Stimulated activated CD4-positive, alpha-beta T cell treated with anti-CD3 and anti-CD28 coated beads, Interleukin-15, amount 100 ng/mL, for 1 hour (primary cell): Measurements from ENCODE around the gene LRG1.
"Not testable (repeated sequence)": the region's sequence is repeated elsewhere in the genome, so short reads cannot be mapped to it uniquely, and the experiment has no call there.

Experiments used
- DNase-seq, 2 donors: peaks; one replicate each; pipeline ENCODE4 v3.0.0-alpha.2; 2020; ENCODE audit warnings: low read depth in 1 of 2, low spot score in 1 of 2

Gene LRG1

DNA sequence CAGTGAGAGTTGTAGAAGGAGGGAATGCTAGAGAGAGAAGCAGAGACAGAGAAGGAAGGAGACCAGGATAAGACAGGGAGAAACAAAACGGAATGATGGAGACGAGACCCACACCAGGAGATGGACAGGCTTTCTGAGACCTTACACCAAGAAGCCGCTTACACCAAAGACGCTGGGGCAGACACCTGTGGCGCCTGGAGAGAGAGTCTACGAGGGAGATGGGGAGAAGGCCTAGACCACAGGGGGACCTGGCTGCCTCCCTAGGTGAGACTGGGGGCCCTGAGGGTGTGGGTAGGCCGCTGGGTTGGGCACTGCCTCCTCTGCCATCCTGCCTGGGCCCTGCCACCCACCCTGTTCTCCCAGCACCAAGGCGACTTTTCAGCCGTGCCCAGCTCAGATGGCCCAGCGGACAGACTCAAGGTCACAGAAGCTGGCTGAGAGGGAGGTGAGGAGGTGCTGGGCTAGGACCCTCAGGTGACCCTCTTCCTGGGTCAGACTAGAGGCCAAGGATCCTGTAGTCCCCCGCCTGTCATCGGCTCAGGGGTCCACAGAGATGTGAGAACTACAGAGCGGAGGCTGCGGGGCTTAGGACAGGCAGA is 9.8 kb downstream of the LRG1 start:
- DNase-seq: no peak

DNA sequence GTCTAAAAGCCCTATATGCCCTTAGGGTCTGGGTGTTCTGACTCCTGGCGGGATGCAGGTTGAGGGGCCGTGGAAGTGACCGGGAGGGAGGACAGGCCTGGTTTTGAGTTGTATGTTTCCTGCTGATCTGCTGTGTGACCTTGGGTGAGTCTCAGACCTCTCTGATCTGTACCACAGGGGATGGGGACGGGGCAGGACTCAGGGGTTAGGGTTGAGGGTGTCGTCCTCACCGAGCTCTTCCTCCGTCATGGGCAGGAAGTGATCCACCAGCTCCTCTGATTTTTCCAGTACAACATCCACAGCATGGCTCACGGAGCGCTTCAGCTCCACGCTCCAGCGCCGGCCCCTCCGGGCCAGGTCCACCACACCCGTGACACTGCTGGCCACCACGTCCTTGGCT is 11.0 kb downstream of the LRG1 start:
- no peak for DNase-seq

DNA sequence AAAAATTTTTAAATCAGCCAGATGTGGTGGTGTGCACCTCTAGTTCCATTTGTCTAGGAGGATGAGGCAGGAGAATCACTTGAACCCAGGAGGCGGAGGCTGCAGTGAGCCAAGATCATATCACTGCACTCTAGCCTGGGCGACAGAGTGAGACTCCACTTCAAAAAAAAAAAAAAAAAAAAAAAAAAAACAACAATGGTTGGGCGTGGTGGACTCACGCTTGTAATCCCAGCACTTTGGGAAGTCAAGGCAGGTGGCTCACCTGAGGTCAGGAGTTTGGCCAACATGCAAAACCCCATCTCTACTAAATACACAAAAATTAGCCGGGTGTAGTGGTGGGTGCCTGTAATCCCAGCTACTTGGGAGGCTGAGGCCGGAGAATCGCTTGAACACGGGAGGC is 12.5 kb downstream of the LRG1 start:
- DNase-seq: not testable (repeated sequence)

DNA sequence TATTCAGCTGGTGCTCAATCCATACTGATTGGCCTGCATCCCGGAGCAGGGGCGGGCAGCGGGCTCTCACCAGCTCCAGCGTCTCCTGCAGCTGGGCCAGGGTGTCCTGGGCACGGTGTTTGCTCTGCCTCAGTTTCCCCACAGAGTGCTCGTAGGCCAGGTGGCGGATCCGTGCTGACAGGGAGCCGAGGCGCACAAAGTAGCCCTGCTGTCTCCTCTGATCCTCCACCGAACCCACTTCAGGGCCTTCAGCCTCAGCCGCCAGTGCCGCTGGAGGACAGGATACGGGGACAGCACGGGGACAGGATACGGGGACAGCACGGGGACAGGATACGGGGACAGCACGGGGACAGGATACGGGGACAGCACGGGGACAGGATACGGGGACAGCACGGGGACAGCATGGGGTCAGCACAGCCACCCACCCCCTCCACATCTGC is 14.3 kb downstream of the LRG1 start:
- DNase-seq: no peak

DNA sequence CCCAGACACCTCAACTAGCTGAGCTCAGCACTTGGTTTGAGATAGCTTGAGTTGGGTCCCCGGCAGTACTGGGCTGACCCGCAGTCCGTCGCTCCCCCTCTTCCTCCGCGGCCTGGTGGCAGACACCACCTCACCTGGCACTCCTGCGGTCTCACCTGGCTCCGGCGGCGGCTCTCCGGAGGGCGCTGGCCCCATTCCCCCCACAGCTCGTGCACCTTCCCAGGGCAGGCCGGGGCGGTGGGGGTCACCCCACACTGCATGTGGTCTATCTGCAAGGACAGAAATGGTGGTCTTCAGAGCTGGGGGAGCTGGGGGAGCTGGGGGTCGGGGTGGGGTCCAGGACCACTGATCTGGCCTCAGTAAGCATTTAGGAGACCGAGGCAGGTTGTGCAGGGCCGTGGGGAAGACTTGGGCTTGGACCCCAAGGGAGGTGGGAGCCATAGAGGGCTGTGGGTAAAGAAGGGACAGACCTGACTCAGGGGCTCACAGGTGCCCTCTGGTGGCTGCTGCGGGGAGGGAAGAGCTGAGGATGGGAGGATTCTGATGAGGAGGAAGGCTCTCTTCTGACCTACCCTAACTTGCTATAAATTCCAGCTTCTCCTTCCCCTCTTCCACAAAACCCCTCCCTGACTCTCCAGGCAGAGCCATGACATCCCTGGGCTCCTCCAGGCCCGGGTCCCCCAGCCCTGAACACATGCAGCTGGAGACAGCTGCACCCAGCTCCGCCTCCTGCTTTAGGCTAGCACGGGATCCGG is 14.9 kb downstream of the LRG1 start:
- peak; percentile 27 to 57 for DNase-seq

DNA sequence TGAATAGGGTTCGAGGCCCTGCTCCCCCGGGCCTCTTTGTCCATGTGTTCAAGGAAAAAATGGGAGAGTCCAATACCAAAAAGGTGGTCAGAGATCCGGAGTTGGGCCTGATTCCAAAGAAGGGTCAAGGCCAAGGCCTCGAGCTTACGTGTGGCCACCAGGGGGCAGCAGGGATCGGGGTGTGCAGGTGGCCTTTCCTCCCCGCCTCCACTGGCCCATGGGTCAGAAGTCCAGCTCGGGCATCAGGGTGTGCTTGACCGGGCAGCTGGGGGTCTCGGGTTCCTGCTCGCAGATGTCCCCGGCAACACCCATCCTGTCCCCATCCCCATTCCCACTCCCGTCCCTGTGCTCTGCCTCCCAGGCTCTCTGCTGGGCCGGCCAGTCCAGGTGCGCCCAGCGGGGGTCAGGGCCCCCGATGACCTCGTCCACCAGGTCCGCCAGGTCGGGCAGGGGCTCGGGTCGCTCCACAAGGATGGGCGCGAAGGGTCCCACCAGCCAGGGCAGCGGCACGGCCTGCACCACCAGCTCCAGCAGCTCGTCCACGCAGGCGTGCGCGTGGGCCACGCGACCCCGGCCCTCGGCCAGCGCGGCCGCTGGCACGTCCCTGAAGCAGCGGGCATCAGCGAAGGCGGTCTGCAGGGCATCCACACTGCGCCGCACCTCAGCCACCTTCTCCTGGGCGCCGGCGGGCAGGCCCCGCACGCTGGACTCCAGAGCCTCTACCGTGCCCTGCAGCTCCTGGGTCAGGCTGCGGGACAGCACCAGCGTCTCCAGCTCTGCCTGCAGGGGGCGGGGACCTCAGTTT is 16.3 kb downstream of the LRG1 start:
- DNase-seq: peak in 1 of 2 donors; percentile 9

DNA sequence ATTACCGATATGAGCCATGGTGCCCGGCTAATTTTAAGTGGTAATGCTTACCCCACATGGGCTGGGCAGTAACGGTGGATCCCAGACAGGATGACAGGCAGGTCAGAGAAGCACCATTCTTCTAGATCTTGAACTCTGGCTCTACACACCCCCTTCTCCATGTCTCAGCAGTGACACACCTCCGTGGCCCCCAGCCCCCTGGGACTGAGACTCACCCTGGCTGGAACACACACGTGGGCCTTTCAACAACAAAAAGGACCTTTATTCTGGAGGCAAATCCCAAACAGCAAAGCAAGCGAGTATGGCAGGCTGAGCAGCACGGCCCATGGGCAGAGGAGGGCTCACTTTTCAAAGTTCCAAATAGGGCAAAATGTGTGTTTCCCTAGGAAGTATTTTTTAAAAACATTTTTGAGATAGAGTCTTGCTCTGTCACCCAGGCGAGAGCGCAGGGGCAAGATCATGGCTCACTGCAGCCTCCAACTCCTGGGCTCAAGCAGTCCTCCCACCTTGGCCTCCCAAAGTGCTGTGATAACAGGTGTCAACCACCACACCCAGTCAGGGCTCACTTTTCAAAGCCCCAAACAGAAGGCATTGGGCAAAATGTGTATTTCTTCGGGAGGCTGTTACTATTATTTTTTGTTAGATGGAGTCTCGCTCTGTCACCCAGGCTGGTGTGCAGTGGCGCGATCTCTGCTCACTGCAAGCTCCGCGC is 17.4 kb downstream of the LRG1 start:
- no peak for DNase-seq

DNA sequence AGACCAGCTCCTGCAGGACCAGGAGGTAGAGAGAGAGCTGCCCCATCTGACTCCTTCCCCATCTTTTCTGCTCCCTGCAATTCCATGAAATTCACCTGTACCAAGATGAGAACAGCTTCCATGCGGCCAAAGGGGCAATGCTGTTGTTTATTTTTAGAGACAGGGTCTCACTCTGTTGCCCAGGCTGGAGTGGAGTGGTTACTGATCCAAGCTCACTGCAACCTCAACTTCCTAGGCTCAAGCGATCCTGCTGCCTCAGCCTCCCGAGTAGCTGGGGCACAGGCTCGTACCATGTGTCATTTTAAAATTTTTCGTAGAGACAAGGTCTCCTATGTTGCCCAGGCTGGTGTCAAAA is 18.0 kb downstream of the LRG1 start:
- no peak for DNase-seq

DNA sequence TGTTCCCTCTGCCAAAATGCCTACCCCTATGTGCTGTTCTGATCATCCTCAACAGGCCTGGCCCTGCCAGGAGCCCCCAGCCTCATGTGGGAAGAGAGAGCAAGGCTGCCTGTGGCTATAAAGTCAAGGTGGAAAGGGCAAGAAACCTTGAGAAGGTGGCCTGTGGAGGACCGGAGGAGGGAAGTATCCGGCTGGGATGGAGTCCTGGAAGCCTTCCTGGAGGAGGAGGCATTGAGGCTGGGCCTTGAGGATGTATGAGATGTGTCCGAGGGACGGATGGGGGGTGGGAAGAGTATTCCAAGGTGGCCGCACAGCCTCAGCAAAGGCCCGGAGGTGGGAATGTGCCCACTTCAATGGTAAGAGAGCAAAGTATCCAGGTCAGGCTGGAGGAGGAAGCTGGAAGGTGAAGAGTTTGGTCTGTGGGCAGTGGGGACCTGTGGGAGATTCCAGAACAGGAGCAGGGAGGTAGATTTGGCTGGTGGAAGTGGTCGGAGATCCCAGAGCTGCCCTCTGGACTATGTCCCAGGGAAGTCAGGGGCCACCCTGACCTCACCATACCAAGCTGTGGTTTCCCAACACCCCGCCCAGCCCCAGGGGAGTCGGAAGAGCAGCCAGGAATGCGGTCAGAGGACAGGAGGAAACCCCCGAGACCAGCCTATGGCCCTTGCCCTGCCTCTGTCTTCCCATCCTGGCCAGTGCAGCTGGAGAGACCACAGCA is 18.5 kb downstream of the LRG1 start:
- DNase-seq: no peak

DNA sequence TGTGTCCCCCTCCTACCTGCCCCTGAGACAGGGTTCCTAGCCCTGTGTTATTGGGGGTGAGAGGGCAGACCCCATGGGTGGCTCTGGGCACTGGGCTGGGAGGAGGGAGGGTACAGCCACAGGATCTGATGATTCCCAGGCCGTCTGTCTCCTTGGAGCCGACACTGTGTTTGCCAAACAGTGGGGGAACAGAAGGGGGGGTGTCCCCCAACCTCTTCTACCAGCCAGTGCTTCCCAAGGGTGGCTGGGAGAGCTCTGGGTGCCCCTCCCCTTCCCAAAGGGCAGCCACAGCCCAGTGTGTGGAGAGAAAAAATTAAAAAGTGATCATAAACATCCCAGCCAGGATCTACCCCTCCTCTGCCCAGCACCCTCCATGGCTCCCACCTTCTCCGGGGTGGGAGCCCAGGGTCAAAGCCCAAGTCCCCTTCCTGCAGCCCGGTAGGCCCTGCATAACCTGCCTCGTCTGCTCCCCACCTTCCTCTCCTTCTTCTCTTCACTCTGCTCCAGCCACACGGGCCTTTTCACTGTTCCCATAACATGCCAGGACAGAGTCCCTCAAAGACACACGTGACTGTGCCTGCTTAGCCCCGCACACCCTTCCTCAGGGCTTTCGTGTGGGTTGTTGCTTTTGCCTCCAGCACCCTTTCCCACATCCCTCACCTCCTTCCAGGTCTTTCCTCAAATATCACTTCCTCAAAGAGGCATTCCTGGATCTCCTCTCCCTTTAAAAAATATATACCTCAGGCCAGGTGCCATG is 20.1 kb downstream of the LRG1 start:
- no peak for DNase-seq

DNA sequence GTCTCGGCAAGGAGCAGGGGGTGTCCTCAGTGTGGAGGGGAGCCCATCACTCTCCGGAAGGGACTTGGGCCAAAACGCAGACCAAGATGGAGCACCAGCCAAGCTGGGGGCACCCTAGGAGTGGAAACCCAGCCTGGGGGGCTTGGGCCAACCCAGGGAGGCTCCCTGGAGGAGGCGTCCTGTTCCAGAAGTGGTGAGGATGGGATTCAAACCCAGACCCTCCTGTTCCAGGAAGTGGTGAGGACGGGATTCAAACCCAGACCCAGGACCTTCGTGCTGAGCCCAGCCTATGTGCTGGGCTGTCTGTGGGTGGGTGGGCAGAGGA is 20.7 kb downstream of the LRG1 start:
- DNase-seq: no peak

DNA sequence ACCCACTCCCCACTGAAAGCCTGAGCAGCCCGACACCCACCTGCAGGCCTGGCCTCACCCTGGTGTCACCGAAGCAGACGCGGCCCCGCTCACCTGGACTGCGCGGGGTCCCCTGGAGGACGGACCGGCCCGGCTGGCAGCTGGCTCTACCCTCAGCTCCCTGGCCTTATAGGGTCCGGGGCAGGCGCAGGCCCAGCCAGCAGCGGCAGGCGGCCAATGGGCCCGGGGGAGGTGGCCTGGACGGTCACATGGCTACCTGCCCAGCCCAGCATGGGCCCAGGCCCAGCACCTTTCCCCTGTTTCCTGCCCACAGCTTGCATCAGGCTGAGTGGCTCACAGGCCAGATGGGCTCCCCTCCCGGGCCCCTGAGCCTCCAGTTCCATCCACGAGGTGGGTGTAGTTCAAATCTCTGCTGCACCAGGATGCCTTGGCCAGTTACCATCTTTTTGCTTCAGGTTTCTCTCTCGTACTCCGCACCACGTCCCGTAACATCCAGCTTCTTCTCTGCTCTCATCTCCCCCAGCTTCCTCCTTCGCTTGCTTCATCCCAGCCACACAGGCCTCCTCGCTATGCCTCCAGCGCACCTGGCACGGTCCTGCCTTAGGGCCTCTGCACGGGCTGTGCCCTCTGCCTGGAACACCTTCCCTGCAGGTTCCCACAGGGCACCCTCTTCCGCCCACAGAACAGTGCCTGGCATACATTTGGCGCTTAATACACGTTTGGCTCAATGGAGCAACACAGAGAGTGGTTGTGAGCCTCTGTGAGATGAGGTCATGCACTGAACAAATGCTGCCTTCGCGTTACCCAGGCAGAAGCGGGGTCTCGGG is 21.3 kb downstream of the LRG1 start, which contains the start of gene PLIN4:
PLIN4 (minus strand) TSS at position 142 of the 827 bp plus-strand sequence. CDS start 214 bp downstream, outside the sequence.
- no peak for DNase-seq

DNA sequence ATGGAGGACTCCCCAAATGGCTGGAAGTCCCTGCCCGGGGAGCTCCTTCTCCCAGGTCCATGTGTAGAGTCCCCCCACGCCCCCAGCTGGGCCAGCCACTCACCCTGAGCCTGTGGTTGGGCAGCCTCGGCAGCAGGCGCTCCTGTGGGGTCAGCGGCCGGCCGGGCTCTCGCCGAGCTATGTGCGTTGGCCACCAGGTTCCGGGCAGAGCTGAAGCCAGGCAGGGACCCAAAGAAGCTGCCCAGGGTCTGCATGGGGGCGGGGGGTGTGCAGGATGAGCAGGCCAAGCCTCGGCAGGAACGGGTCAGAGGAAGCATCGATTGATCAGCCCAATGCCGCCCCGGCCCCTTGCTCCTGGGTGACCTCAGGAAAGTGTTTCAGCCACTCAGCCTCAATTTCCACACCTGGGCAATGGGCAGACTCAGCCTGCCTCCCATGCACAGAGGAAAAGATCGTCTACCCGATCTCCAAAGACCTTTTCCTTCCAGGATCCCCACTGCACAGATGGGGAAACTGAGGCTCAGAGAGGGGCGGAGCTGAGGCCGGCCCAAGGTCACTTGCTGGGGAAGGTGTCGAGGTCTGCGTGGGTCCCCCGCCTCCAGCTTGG is 22.3 kb downstream of the LRG1 start:
- DNase-seq: no peak

DNA sequence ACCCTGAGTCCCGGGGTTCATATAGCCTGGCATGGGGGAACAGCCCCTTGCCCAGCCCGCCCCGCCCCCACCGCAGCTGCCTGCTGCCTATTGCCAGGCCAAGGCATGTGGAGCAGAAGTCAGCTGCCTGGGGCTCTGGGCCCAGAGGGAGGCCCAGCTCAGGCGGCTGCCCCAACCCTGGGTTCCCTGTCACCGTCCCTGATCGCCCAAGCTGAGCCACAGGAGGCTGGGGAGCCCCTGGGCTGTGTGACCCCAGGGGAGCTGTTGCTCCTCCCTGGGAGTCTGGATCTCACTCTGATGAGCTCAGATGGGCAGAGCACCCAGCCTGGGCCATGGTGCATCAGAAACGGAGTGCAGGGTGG is 22.9 kb downstream of the LRG1 start:
- DNase-seq: no peak

DNA sequence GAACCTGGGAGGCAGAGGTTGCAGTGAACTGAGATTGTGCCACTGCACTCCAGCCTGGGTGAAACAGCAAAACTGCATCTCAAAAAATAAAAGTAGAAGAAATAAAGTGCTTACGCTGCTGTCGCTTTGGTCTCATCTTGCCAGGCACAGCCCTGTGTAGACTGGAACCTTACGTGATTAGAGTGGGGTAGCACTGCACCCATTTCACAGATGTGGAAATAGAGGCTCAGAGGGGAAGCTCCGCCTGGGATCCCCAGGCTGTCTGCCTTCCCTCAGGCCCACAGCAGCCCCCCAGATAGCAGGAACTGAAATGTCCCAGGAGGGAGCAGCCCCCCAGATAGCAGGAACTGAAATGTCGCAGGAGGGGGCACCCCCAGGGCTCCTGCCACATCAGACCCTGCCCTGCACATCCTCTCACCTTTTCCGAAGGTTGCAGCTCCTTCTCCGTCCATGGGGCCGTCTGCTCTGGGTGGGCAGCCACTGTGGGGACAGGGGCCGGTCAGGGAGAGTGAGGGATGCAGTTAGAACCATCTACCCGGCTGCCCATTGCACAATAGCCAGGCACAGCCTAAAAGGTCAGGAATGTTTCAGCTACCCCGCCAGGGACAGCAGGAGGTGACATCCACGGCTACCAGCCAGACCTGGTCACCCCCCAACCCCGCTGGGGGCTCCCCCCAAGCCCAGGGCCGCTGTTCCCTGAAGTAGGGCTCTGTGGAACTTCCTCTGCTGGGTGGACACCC is 23.5 kb downstream of the LRG1 start:
- DNase-seq: no peak

DNA sequence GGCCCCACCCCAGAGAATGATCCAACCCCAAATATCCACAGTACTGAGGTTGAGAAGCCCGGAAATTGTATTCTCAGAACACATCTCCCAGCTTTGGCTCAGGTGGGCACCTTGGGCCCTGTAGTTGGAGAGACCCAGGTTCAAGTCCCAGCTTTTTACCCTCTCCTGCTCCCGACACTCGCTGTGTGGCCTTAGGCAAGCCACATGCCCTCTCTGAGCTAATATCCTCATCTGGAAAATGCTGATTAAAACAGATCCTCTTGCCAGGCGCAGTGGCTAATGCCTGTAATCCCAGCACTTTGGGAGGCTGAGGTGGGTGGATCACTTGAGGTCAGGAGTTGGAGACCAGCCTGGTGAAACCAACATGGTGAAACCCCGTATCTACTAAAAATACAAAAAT is 24.1 kb downstream of the LRG1 start:
- DNase-seq: no peak

DNA sequence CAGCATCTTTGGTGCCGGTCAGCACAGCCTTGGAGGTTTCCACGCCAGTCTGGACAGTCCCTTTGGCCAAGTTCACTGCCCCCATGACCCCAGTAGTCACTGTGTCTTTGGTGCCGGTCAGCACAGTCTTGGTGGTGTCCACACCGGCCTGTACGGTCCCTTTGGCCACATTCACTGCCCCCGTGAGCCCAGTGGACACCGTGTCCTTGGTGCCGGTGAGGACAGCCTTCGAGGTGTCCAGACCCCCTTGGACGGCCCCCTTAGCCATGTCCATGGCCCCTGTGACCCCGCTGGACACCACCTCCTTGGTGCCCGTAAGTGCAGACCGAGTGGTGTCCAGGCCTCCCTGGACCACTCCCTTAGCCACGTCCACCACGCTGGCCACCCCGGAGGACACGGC is 26.6 kb downstream of the LRG1 start:
- no peak for DNase-seq

DNA sequence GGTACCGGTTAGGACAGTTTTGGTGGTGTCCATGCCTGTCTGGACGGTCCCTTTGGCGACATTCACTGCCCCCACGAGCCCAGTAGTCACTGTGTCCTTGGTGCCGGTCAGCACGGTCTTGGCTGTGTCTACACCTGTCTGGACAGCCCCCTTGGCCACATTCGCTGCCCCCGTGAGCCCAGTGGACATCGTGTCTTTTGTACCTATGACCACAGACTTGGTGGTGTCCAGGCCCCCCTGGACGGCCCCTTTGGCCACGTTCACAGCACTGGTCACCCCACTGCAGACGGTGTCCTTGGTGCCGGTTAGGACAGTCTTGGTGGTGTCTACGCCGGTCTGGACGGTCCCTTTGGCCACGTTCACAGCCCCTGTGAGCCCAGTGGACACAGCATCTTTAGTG is 27.8 kb downstream of the LRG1 start:
- DNase-seq: no peak
